Urinary bladder (tissue), 4 donors: ENCODE data around the gene CSMD2. TPM values are rescaled to one million over a fixed set of nuclear protein-coding genes. Genes with fewer than 3 reads are reported as not detected.

Source experiments
- DNase-seq: peaks from one replicate; pipeline ENCODE4 v3.0.0-alpha.2; 2015; ENCODE audit errors: extremely low spot score
- H3K27ac ChIP-seq: one replicate; pipeline ENCODE4 v1.5.1; 2013; ENCODE audit warnings: low read depth, mild to moderate bottlenecking, moderate library complexity
- H3K36me3 ChIP-seq: one replicate; pipeline ENCODE4 v1.6.1; 2013; ENCODE audit warnings: mild to moderate bottlenecking, moderate library complexity; ENCODE audit not compliant: insufficient read depth
- H3K4me1 ChIP-seq: one replicate; pipeline ENCODE4 v1.6.1; 2013; ENCODE audit warnings: mild to moderate bottlenecking, moderate library complexity; ENCODE audit not compliant: insufficient read depth
- H3K4me3 ChIP-seq: one replicate; pipeline ENCODE4 v1.5.1; 2013; ENCODE audit warnings: low read depth, low read length
- WGBS: extraction: QIAGEN DNeasy Blood & Tissue Kit; methylation state at CpG from one replicate; pipeline ENCODE4 v1.1.7; 2013; 5-methylcytosine and 5-hydroxymethylcytosine counted together
- polyA plus RNA-seq: library from polyadenylated mRNA; stranded (reverse); fragments of 200-250 nt; gene quantifications from one replicate; pipeline ENCODE4 v1.2.3, GENCODE V29; 2013
- total RNA-seq: library from RNA; depleted of rRNA; stranded (reverse); fragments of >200 nt; gene quantifications from one replicate; pipeline ENCODE4 v1.2.3, GENCODE V29; 2014
- donor health status: healthy with polysubstance abuse.
- donor health status: healthy.

The CSMD2 gene
- total and polyA plus RNA-seq, 2 donors = 0.32 to 0.42 TPM

- Histone ChIP-seq H3K4me3 (no peak overlapping the region), H3K27ac (no peak overlapping the region), H3K4me1 (no peaks in the 10 kb centered on the region), H3K36me3 (no peaks in the 10 kb centered on the region)
- no peak for DNase-seq
- 82% methylated on average over 1 of the region's 1 CpG for WGBS
Observed at GRCh38 chr1:33824971-33825370, 340.1 kb downstream of the CSMD2 start.

- Histone ChIP-seq H3K36me3 (no peaks in the 10 kb centered on the region), H3K4me1 (no peaks in the 10 kb centered on the region), H3K27ac (no peak overlapping the region), H3K4me3 (no peak overlapping the region)
- 88% methylated on average over 6 of the region's 6 CpGs for WGBS
- no peak for DNase-seq
Observed at GRCh38 chr1:33824321-33824720, 340.7 kb downstream of the CSMD2 start.

GRCh38 chr1:33823830-33824229 is 341.2 kb downstream of the CSMD2 start:
- no peak overlapping the region for H3K4me3 ChIP-seq
- no peaks in the 10 kb centered on the region for H3K36me3 ChIP-seq
- DNase-seq = no peak
- no peaks in the 10 kb centered on the region for H3K4me1 ChIP-seq
- H3K27ac ChIP-seq = no peak overlapping the region
- 55% methylated on average over 1 of the region's 1 CpG for WGBS

DNA sequence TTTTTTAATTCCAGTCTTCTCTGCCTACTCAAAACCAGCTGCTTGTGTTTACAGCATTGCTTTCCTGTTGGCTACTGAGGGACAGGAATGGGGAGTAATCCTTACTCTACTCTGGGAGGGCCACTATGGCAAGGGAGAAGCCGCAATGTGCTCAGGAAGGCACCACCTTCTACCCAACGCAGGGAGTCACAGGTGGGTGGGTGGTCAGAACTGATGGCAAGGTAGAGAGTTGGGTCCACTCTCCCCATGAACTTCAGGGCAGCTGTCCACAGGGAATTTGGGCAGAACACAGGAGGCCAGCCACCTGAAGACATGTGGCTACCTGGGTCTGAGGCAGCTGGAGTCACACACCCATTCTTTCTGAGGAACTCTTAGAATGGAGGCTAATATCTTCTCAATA is 341.6 kb downstream of the CSMD2 start:
- Histone ChIP-seq H3K27ac (no peak overlapping the region), H3K4me3 (no peak overlapping the region)
- 94% methylated on average over 2 of the region's 2 CpGs for WGBS

GRCh38 chr1:33822396-33822795 is 342.6 kb downstream of the CSMD2 start:
- no peak overlapping the region for H3K27ac ChIP-seq
- no peaks in the 10 kb centered on the region for H3K36me3 ChIP-seq
- no peaks in the 10 kb centered on the region for H3K4me1 ChIP-seq
- 71% methylated on average over 6 of the region's 6 CpGs for WGBS
- no peak for DNase-seq
- H3K4me3 ChIP-seq = no peak overlapping the region

More for the DNA sequence above, 341.6 kb downstream of the CSMD2 start:
- H3K4me1 ChIP-seq = no peaks in the 10 kb centered on the region
- DNase-seq = no peak
- H3K36me3 ChIP-seq = no peaks in the 10 kb centered on the region

DNA sequence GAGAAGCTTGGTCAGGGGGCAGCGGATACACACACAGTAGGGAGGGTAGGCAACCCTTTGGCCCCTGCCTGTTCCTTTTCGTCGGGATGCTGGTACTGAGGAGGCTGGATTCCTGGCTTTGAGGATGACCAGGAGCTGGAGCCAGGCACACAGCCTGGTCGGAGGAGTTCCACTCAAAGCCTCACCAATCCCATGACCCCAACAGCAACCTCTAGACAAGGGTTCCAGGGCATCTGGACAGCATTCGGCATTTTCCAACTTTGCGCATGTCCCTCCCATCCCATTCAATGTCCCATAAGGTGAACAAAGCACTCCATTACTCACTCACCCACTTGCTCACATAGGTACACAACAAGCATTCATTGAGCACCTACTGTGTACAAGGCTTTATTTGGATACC is 343.7 kb downstream of the CSMD2 start:
- DNase-seq = no peak
- 92% methylated on average over 6 of the region's 6 CpGs for WGBS

DNA sequence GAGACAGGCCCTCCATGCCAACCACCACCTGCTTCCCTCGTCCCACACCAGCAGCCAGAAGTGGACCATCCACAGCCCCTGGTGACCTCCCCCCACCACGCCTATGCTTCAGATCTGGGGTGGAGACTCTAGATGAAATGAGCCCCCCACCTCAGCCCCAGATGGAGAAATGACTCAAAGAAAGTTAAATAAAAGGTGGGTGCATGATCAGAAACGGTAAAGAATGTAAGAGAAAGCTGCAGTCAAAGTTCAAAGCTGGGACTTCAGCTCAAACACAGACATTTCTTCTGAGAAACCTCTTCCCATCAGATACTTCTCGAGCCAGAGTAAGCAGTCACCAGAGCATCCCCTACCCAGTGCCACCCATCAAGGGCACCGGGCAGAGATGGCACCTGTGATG is 344.2 kb downstream of the CSMD2 start:
- DNase-seq = no peak
- no peak overlapping the region for H3K27ac ChIP-seq
- H3K36me3 ChIP-seq = no peaks in the 10 kb centered on the region
- no peaks in the 10 kb centered on the region for H3K4me1 ChIP-seq
- no peak overlapping the region for H3K4me3 ChIP-seq
- 80% methylated on average over 5 of the region's 5 CpGs for whole genome bisulfite sequencing

More for the DNA sequence above, 343.7 kb downstream of the CSMD2 start:
- Histone ChIP-seq H3K36me3 (no peaks in the 10 kb centered on the region), H3K4me1 (no peaks in the 10 kb centered on the region), H3K27ac (no peak overlapping the region), H3K4me3 (no peak overlapping the region)

GRCh38 chr1:33819913-33820311 is 345.1 kb downstream of the CSMD2 start:
- DNase-seq = peak; percentile 35
- Histone ChIP-seq H3K4me1 (no peaks in the 10 kb centered on the region), H3K36me3 (no peaks in the 10 kb centered on the region), H3K27ac (no peak overlapping the region), H3K4me3 (no peak overlapping the region)
- 22% methylated on average over 7 of the region's 7 CpGs for WGBS

DNA sequence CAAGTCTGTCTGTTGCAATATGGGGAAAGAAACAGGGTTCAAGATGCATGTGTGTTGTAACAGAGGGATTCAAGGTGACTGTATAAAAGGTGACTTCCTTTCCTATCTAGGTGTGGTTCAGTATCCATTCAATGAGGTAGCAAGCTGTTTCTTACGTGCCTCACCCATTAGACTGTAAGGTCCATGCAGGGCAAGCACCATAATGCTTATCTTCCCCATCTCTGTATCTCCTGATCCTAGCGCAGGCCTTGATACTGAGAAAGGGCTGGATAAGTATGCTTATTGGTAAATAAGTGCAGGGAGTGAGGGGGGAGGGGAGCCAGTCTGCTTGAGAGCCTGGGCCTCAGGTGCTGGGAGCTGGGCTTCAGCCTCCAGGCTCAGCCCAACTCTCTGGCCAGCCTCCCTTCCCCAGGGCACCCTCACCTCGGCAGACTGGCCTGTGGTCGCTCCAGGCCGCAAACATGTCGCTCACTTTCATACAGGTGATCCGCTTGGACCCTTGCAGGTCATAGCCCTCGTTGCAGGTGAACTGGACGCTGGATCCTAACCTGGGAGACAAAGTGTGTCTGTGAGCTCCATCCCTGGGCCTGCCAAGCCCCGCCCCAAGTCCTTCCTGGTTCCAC is 345.6 kb downstream of the CSMD2 start:
- Histone ChIP-seq H3K4me1 (no peaks in the 10 kb centered on the region), H3K4me3 (no peak overlapping the region), H3K36me3 (no peaks in the 10 kb centered on the region), H3K27ac (no peak overlapping the region)
- no peak for DNase-seq
- WGBS = 67% methylated on average over 10 of the region's 10 CpGs

- Histone ChIP-seq H3K36me3 (no peaks in the 10 kb centered on the region), H3K4me3 (no peak overlapping the region), H3K27ac (no peak overlapping the region), H3K4me1 (no peaks in the 10 kb centered on the region)
- WGBS = 84% methylated on average over 3 of the region's 3 CpGs
- DNase-seq = no peak
Observed at GRCh38 chr1:33818071-33818470, 347.0 kb downstream of the CSMD2 start.

DNA sequence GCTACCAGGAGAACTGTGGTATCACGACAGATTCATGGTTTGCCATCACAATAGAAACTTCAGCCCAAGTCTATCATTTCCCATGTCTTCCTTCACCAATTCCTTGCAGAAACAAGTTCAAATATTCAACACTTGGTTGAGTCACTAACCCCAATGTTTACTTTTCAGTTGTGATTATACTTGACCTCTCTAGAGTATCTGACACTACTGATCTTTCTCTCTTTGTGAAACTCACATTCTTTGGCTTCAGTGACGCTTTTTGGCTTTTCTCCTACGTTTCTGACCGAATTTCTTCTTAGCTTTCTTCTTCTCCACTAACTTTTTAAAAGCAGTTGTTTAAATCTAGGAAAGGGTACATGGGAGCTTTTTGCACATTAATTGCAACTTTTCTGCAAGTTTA is 350.0 kb downstream of the CSMD2 start:
- Histone ChIP-seq H3K27ac (no peak overlapping the region), H3K36me3 (no peaks in the 10 kb centered on the region), H3K4me1 (no peaks in the 10 kb centered on the region), H3K4me3 (no peak overlapping the region)
- WGBS = 34% methylated on average over 4 of the region's 4 CpGs
- no peak for DNase-seq

GRCh38 chr1:33814166-33814565 is 350.9 kb downstream of the CSMD2 start:
- Histone ChIP-seq H3K27ac (no peak overlapping the region), H3K4me1 (no peaks in the 10 kb centered on the region), H3K4me3 (no peak overlapping the region), H3K36me3 (no peaks in the 10 kb centered on the region)
- no peak for DNase-seq
- WGBS = 83% methylated on average over 2 of the region's 2 CpGs

DNA sequence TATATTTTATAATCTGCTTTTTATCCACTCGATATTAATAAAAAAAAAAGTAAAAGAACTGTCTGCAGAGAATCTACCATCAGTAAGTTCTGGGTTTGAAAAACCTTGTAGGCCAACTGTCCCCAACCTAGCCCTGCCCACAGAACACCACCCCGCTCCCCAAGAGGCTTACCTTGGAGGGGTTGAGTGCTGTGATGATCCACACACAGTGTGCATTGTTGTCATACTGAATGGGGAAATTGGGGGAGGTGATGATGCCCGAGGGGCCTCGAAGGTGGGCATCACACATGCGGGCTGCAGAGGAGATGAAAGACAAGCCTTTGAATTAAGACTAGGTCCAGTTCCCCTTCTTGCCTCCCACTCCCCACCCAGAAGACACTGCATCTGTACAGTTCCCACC is 354.5 kb downstream of the CSMD2 start:
- DNase-seq = no peak
- H3K4me1 ChIP-seq = no peaks in the 10 kb centered on the region
- H3K27ac ChIP-seq = no peak overlapping the region
- 84% methylated on average over 5 of the region's 5 CpGs for WGBS
- H3K36me3 ChIP-seq = no peaks in the 10 kb centered on the region
- no peak overlapping the region for H3K4me3 ChIP-seq

DNA sequence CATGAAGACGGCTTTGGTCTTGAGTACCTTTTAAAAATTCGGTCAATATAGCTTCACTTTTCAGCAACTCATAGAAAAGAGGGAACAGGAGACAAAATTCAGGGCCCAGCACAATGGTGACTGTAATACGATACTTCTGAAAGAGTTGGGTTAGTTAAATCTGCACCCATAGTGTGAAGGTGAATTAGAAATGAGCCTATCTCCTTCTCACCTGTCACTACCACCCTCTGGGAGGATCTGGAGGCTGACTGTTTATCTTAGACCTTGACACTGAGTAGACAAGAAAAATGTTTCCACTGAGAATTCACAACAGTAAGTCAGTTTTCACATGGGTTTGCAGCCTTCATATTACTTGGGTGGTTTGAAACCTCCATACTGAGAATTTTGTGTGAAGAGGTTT is 359.0 kb downstream of the CSMD2 start:
- 87% methylated on average over 3 of the region's 3 CpGs for WGBS
- H3K4me1 ChIP-seq = no peaks in the 10 kb centered on the region
- DNase-seq = no peak
- no peak overlapping the region for H3K27ac ChIP-seq
- no peaks in the 10 kb centered on the region for H3K36me3 ChIP-seq
- no peak overlapping the region for H3K4me3 ChIP-seq

DNA sequence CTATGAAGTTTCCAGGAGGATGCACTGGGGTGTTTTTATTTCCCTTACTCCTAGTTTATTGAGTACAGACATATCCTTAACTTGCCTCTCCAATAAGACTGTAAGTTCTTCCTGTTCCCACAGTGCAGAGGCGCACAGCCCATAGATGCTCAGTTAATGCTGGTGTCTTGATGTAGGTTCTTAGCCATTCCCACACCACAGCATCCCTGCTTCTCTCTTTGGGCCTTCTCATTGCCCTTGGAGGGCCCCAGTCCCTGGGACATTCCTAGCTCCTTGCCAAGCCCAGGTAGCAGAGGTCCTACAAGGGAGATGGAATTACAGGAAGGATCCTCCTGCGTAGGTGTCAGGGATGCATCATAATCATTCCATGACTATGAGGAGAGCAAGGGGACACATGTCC is 362.8 kb downstream of the CSMD2 start:
- 95% methylated on average over 2 of the region's 2 CpGs for WGBS
- no peaks in the 10 kb centered on the region for H3K36me3 ChIP-seq
- no peak for DNase-seq
- H3K4me3 ChIP-seq = no peak overlapping the region
- no peak overlapping the region for H3K27ac ChIP-seq
- no peaks in the 10 kb centered on the region for H3K4me1 ChIP-seq
